Gastroesophageal sphincter (tissue), 3 donors: ENCODE results near the gene UNC13C.

Source experiments
- CTCF ChIP-seq, 4 experiments: fragments of 200-600 bp in 2 of 4; fragments of 450-650 bp in 2 of 4; sonication (generic) in 1 of 4; IDR thresholded peaks; one replicate each; pipeline ENCODE4 v1.5.1; 2017 to 2019; ENCODE audit warnings: antibody characterized with exemption in 4 of 4, mild to moderate bottlenecking in 2 of 4, moderate library complexity in 2 of 4
- EP300 ChIP-seq: sonication (generic); formaldehyde crosslinking; IDR thresholded peaks from one replicate; pipeline ENCODE4 v1.6.1; 2017; ENCODE audit warnings: antibody characterized with exemption, mild to moderate bottlenecking
- POLR2A ChIP-seq, 2 donors: fragments of 450-650 bp; IDR thresholded peaks; one replicate each; pipeline ENCODE4 v1.6.1; 2017; ENCODE audit warnings: antibody characterized with exemption in 2 of 2, mild to moderate bottlenecking in 2 of 2, moderate library complexity in 1 of 2
- POLR2AphosphoS5 ChIP-seq: sonication (generic); formaldehyde crosslinking; IDR thresholded peaks from one replicate; pipeline ENCODE4 v1.6.1; 2017; ENCODE audit warnings: antibody characterized with exemption

GRCh38 chr15:54014067-54014655 is 35.9 kb downstream of the UNC13C start:
- TF ChIP-seq POLR2A (IDR thresholded peaks at IDR 0.05) (no peak), CTCF (IDR thresholded peaks at IDR 0.05) (no peak), EP300 (no peak), POLR2AphosphoS5 (no peak)
